Renal cortical epithelial cell (primary cell): Measurements from ENCODE around the gene LINGO3. TPM values are rescaled to one million over a fixed set of nuclear protein-coding genes. Genes with fewer than 3 reads are reported as not detected.

Experiments used
- DNase-seq: peaks from one replicate; pipeline ENCODE4 v3.0.0-alpha.2; 2011; ENCODE audit warnings: low read depth
- total RNA-seq: library from RNA; depleted of rRNA; stranded (reverse); fragments of >200 nt; gene quantifications from 2 replicates; pipeline ENCODE4 v1.2.3, GENCODE V29; 2014

The LINGO3 gene
- total RNA-seq, 1 donor from 2014 or later, result 0.05 TPM

- no peak for DNase-seq
Observed at GRCh38 chr19:2306971-2307370, 983 bp downstream of the LINGO3 start.

- DNase-seq, result no peak
Observed at GRCh38 chr19:2306281-2306806, 1.6 kb downstream of the LINGO3 start.

- DNase-seq, result no peak
Observed at GRCh38 chr19:2305452-2306280, 2.3 kb downstream of the LINGO3 start.

GRCh38 chr19:2303211-2303798 lies 4.6 kb downstream of the LINGO3 start:
- DNase-seq, result no peak

GRCh38 chr19:2302319-2303210 lies 5.4 kb downstream of the LINGO3 start:
- no peak for DNase-seq

- no peak for DNase-seq
Observed at GRCh38 chr19:2300533-2300932, 7.4 kb downstream of the LINGO3 start.

- no peak for DNase-seq
Observed at GRCh38 chr19:2296141-2296540, 11.8 kb downstream of the LINGO3 start.

- no peak for DNase-seq
Observed at GRCh38 chr19:2294687-2295335, 13.1 kb downstream of the LINGO3 start.

- DNase-seq, result no peak
Observed at GRCh38 chr19:2291185-2291751, 16.7 kb downstream of the LINGO3 start.

GRCh38 chr19:2290441-2291184 lies 17.3 kb downstream of the LINGO3 start:
- DNase-seq, result no peak

- DNase-seq, result no peak
Observed at GRCh38 chr19:2289714-2290435, 18.1 kb downstream of the LINGO3 start.

- DNase-seq, result no peak
Observed at GRCh38 chr19:2288818-2289713, 18.9 kb downstream of the LINGO3 start.

- DNase-seq, result no peak
Observed at GRCh38 chr19:2288338-2288817, 19.6 kb downstream of the LINGO3 start.

- DNase-seq, result no peak
Observed at GRCh38 chr19:2287585-2288337, 20.2 kb downstream of the LINGO3 start.

GRCh38 chr19:2286402-2287140 lies 21.4 kb downstream of the LINGO3 start:
- no peak for DNase-seq

GRCh38 chr19:2283835-2284507 lies 24.0 kb downstream of the LINGO3 start:
- DNase-seq, result no peak

- no peak for DNase-seq
Observed at GRCh38 chr19:2282862-2283237, 25.1 kb downstream of the LINGO3 start.
